ENCODE measurements around the gene ALLC.

DNA sequence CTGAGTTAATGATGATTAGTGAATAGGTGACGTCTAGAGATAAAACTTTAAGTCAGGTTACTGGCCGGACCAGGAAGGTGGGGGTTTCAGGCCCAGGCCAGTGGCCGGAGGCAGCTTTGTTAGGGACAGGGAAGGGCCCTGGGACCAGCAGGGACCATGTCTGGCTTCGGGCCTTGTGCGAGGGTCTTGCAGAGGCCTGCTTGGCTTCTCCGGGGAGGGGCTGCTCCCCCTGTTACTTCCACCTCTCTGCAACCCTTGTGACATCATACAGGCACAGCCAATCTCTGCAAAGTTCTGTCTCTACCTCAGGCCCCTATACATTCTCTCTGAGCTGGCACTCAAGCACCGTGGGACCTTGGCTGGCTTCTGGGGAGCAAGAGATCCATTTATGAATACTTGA, at the start of gene ALLC:
- TF ChIP-seq, protein P1, sequence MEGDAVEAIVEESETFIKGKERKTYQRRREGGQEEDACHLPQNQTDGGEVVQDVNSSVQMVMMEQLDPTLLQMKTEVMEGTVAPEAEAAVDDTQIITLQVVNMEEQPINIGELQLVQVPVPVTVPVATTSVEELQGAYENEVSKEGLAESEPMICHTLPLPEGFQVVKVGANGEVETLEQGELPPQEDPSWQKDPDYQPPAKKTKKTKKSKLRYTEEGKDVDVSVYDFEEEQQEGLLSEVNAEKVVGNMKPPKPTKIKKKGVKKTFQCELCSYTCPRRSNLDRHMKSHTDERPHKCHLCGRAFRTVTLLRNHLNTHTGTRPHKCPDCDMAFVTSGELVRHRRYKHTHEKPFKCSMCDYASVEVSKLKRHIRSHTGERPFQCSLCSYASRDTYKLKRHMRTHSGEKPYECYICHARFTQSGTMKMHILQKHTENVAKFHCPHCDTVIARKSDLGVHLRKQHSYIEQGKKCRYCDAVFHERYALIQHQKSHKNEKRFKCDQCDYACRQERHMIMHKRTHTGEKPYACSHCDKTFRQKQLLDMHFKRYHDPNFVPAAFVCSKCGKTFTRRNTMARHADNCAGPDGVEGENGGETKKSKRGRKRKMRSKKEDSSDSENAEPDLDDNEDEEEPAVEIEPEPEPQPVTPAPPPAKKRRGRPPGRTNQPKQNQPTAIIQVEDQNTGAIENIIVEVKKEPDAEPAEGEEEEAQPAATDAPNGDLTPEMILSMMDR (IDR thresholded peaks at IDR 0.05) = no peak
- TF ChIP-seq POLR2A (IDR thresholded peaks at IDR 0.05) = no peak
- TF ChIP-seq POLR2AphosphoS5 (IDR thresholded peaks at IDR 0.05) = no peak

Measured in transverse colon (tissue), 4 donors.